Testis (tissue), 2 donors: ENCODE data around the gene MYLK.

Experiments
- CTCF ChIP-seq, 3 experiments: fragments of 450-650 bp in 2 of 3; fragments of 200-600 bp in 1 of 3; sonication (generic) in 1 of 3; IDR thresholded peaks; one replicate each; pipeline ENCODE4 v1.5.1; 2016 to 2019; ENCODE audit warnings: antibody characterized with exemption in 3 of 3, mild to moderate bottlenecking in 2 of 3, moderate library complexity in 1 of 3
- POLR2A ChIP-seq: fragments of 450-650 bp; IDR thresholded peaks from one replicate; pipeline ENCODE4 v1.6.1; 2017; ENCODE audit warnings: antibody characterized with exemption, mild to moderate bottlenecking, moderate library complexity

- TF ChIP-seq CTCF (IDR thresholded peaks at IDR 0.05) (no peak), POLR2A (no peak)
Observed at GRCh38 chr3:123789160-123789559, 95.0 kb downstream of the MYLK start.
